Type B pancreatic cell (in vitro differentiated cells): ENCODE results near the gene XYLT1. TPM values are rescaled to one million over a fixed set of nuclear protein-coding genes. Genes with fewer than 3 reads are reported as not detected.

Experiments
- DNase-seq: peaks from one replicate; pipeline ENCODE4 v3.0.0; 2021; ENCODE audit warnings: mixed read lengths; ENCODE audit not compliant: unreplicated experiment; ENCODE audit errors: extremely low spot score
- H3K27ac Mint-ChIP-seq: 2 replicates; pipeline ENCODE4 v1.8.0; 2021; ENCODE audit warnings: mild to moderate bottlenecking, mixed read lengths
- H3K27me3 Mint-ChIP-seq: 2 replicates; pipeline ENCODE4 v1.8.0; 2021; ENCODE audit warnings: mixed read lengths
- H3K36me3 Mint-ChIP-seq: 2 replicates; pipeline ENCODE4 v1.8.0; 2021; ENCODE audit warnings: mixed read lengths
- H3K4me1 Mint-ChIP-seq: one replicate; pipeline ENCODE4 v1.8.0; 2021; ENCODE audit warnings: mixed read lengths; ENCODE audit not compliant: unreplicated experiment
- H3K4me3 Mint-ChIP-seq: 2 replicates; pipeline ENCODE4 v1.8.0; 2021; ENCODE audit warnings: mild to moderate bottlenecking, mixed read lengths
- H3K9me3 Mint-ChIP-seq: 2 replicates; pipeline ENCODE4 v1.8.0; 2021; ENCODE audit warnings: mixed read lengths
- total RNA-seq: library from RNA; stranded (reverse); gene quantifications from 2 replicates; pipeline ENCODE4 v1.2.1, GENCODE V29; 2021; ENCODE audit warnings: low replicate concordance
- TF ChIP-seq, protein P1 (sequence below): fragments of 200-600 bp; sonication (generic); conservative IDR thresholded peaks from 2 replicates; pipeline ENCODE4 v1.5.0; 2021; ENCODE audit warnings: antibody characterized with exemption, mild to moderate bottlenecking

Gene XYLT1
- total RNA-seq, 1 donor from 2014 or later, result 14.9 TPM

DNA sequence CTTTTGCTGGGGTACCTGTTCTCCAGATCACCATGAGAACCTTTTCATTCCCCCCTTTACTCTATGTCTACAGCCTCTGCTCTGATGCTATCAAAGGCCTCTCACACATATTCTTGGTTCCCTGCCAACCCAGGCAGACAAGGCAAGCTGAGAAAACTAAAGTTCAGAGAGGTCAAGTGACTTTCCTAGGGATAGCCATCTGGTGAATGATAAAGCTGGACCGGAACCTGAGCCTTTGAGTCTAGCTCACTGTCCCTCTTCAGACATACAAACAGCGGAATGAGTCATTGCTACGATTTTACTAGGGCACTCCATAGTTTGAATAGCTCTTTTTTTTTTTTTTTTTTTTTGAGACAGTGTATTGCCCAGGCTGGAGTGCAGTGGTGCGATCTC, 73.3 kb downstream of the XYLT1 start:
- Mint-ChIP-seq H3K27me3 (no peaks in the 10 kb centered on the region), H3K4me1 (peaks cover 26% of the 10 kb centered on the region), H3K36me3 (no peaks in the 10 kb centered on the region), H3K9me3 (no peaks in the 10 kb centered on the region), H3K27ac (peak overlapping the region; percentile 75), H3K4me3 (no peak overlapping the region)
- no peak for DNase-seq
- TF ChIP-seq, protein P1, sequence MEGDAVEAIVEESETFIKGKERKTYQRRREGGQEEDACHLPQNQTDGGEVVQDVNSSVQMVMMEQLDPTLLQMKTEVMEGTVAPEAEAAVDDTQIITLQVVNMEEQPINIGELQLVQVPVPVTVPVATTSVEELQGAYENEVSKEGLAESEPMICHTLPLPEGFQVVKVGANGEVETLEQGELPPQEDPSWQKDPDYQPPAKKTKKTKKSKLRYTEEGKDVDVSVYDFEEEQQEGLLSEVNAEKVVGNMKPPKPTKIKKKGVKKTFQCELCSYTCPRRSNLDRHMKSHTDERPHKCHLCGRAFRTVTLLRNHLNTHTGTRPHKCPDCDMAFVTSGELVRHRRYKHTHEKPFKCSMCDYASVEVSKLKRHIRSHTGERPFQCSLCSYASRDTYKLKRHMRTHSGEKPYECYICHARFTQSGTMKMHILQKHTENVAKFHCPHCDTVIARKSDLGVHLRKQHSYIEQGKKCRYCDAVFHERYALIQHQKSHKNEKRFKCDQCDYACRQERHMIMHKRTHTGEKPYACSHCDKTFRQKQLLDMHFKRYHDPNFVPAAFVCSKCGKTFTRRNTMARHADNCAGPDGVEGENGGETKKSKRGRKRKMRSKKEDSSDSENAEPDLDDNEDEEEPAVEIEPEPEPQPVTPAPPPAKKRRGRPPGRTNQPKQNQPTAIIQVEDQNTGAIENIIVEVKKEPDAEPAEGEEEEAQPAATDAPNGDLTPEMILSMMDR, result no peak

DNA sequence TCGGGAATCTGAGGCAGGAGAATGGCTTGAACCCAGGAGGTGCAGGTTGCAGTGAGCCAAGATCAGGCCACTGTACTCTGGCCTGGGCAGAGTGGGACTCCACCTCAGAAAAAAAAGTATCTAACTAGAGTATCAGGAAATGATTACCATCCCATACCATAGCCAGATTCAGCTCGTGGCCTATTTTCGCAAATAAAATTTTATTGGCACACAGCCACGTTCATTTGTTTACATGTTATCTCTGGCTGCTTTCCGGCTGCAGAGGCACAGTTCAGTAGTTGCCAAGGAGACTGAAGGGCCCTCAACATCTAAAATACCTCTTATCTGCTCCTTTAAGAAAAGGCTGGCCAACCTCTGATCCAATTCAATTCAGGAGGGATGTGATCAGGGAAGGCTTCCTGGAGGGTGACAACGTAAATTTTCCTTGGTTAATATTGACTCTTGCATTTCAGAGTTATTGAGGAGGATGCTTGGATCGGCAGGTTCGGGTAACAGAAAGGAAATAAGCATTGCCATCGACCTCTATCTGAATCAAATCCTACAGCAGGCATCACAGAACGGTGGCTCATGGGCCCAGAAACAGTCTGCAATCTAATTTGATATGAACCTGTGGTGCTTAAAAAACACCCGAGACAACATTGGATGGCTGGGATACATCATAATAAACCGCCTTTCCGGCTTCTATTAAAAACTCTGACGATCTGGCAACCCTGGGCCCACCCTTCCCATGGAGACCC, 73.8 kb downstream of the XYLT1 start:
- DNase-seq, result no peak
- Mint-ChIP-seq H3K4me3 (no peak overlapping the region), H3K36me3 (no peaks in the 10 kb centered on the region), H3K27ac (peak overlapping the region; percentile 75), H3K9me3 (no peaks in the 10 kb centered on the region), H3K27me3 (no peaks in the 10 kb centered on the region), H3K4me1 (peaks cover 31% of the 10 kb centered on the region)
- TF ChIP-seq, protein P1, result no peak

DNA sequence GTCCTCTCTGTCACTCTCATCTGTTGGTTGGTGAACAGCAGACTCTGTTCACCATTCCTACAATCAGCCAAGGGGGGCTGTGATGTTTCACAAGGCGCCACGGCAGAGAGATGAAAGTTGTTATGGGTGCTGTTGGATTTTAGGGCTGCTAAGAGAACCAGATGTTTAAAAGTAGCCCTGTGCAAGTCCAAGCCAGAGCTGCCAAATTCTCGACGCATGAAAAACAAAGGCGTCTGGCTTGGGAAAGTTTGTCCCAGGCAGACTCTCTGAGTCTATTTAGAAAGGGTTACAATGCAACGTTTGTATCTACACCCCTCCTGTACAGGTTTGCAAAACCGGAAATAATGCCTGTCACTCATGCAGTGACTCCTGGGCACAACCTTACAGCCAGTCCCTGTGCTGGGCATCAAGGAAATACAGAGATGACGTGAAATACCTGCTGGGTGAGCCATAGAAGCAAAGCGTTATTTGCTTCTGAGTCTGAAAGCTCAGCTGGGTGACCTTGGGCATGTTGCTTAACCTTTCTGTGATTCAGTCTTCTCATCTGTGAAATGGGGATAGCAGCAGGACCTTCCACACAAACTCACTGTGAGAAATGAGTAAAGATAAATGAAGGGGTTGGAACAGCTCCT, 74.8 kb downstream of the XYLT1 start:
- no peak overlapping the region for H3K4me3 Mint-ChIP-seq
- peaks cover 36% of the 10 kb centered on the region for H3K4me1 Mint-ChIP-seq
- H3K27me3 Mint-ChIP-seq, result no peaks in the 10 kb centered on the region
- H3K9me3 Mint-ChIP-seq, result no peaks in the 10 kb centered on the region
- H3K27ac Mint-ChIP-seq, result no peak overlapping the region
- no peaks in the 10 kb centered on the region for H3K36me3 Mint-ChIP-seq
- TF ChIP-seq, protein P1, result no peak
- DNase-seq, result no peak

DNA sequence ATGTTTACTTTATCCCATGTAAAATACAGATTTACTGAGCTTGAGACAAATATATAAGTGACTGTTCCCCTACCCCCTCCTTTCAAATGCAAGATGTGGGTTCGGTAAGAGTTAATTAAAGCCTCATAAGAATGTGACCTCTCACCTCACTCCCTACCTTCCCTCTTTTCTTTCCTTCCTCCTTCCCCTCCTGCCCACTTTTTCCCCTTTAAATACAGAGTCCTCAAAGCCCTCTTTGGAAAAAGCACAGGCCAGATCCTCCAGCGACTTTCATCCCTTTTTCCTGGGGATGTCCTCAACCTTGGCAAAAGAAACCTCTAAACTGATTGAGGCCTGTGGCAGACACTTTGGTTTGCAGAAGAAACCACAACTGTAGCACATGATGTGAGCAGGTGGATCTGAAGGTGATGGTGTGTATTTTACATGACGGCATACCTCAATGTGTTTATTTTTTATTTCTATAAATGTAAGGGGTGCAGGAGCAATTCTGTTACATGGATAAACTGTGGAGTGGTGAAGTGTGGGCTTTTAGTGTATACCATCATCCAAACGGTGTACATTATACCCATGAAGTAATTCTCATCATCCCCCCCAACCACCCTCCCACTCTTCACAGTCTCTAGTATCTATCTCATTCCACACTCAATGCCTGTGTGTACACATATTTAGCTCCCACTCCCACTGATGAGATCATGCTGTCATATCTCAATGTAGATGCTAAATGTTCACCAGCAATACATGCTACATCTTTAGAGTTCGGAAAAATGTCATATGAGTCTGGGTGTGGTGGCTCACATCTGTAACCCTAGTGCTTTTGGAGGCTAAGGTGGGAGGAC, 77.7 kb downstream of the XYLT1 start:
- H3K4me1 Mint-ChIP-seq, result peaks cover 33% of the 10 kb centered on the region
- H3K27ac Mint-ChIP-seq, result no peak overlapping the region
- no peak for DNase-seq
- H3K9me3 Mint-ChIP-seq, result no peaks in the 10 kb centered on the region
- H3K4me3 Mint-ChIP-seq, result no peak overlapping the region
- H3K36me3 Mint-ChIP-seq, result no peaks in the 10 kb centered on the region
- H3K27me3 Mint-ChIP-seq, result no peaks in the 10 kb centered on the region
- TF ChIP-seq, protein P1, result no peak

DNA sequence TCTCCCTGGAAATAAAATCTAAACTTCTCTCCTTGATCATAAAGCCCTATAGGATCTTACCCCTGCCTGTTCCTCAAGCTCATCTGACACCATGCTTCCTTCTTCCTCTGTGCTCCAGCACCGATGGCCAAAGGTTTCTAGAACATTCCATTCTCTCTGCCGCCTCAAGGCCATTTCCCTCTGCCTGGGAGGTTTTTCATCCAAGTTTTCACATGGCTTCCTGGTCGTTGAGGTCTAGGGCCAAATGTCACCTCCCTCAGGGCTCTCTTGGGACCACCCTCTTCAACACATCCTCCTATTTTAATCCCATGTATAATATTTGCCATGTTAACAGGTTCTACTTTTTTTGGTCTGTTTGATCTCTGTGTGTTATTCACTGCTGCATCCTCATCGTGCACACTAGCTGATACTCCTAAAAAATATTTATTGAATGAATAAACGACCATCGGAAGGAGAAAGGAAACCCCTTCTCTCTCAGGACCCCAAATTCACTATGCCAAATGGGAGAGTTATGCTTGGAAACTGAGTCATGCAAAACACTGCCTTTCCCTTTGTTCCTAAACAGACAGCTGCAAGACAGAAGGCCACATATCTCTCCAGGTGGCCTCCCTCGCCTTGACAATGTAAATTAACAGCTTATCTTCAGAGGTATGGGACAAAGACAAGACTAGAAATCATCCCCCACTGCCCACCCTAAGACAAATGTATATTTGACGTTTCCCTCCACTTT, 78.5 kb downstream of the XYLT1 start:
- Mint-ChIP-seq H3K27ac (no peak overlapping the region), H3K4me1 (peaks cover 26% of the 10 kb centered on the region)

More for the DNA sequence above, 78.5 kb downstream of the XYLT1 start:
- Mint-ChIP-seq H3K4me3 (no peak overlapping the region), H3K36me3 (no peaks in the 10 kb centered on the region), H3K9me3 (no peaks in the 10 kb centered on the region), H3K27me3 (peaks cover 3% of the 10 kb centered on the region)
- DNase-seq, result no peak
- TF ChIP-seq, protein P1, result no peak
